DOHH2 (cell line): Measurements from ENCODE around the gene ANGEL2.

Source experiments
- CTCF ChIP-seq: fragments of 200-600 bp; sonication (generic); IDR thresholded peaks from one replicate; pipeline ENCODE4 v1.5.1; 2014; ENCODE audit warnings: antibody characterized with exemption, mild to moderate bottlenecking, low read depth, low read length; ENCODE audit not compliant: poor library complexity, severe bottlenecking
- EZH2phosphoT487 ChIP-seq: fragments of 200-600 bp; sonication (generic); IDR thresholded peaks from 2 replicates; pipeline ENCODE4 v1.6.1; 2017; ENCODE audit warnings: borderline replicate concordance, mild to moderate bottlenecking, antibody characterized with exemption, low read length, moderate library complexity, mixed read lengths

DNA sequence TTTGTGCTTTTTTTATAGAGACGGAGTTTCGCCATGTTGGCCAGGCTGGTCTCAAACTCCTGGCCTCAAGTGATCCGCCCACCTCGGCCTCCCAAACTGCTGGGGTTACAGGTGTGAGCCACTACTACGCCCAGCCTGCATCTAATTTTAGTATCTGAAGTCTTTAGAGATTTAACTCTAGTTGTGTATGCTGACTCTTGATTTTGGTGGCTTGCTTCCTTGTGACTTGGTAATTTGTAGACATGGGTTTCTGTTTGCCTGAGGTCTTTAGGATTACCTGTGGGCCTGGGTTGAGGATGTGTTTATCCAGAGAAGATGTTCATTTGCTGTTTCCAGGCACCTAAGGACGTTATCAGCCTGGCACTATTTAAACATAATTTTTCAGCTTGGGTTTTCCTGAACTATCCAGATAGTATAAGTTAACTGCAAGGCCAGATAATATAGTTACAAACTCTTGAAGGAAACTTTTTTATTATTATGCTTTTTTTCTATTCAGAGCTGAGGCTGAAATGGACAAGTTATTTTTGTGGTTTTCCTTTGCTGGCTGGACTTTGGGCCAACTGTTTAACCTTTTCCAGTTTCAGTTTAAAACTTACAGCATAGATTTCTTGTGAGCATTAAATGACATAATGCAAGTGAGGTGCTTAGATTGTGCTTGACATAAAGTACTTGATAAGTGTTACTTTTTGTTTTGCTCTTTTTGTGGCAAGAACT, 72.8 kb downstream of the ANGEL2 start:
- TF ChIP-seq CTCF (no peak), EZH2phosphoT487 (no peak)
